Neuron (in vitro differentiated cells): ENCODE measurements around the gene ACYP2.

Experiments
- H2AFZ ChIP-seq: one replicate; pipeline ENCODE4 v1.6.1; 2013; ENCODE audit warnings: low read depth, mild to moderate bottlenecking, inconsistent platforms, low read length, moderate library complexity
- H3K27me3 ChIP-seq: one replicate; pipeline ENCODE4 v1.6.1; 2013; ENCODE audit warnings: low read length; ENCODE audit not compliant: insufficient read depth
- H3K36me3 ChIP-seq: one replicate; pipeline ENCODE4 v1.6.1; 2013; ENCODE audit warnings: low read length; ENCODE audit not compliant: insufficient read depth
- H3K4me1 ChIP-seq: one replicate; pipeline ENCODE4 v1.6.1; 2013; ENCODE audit warnings: low read length; ENCODE audit not compliant: insufficient read depth
- H3K4me3 ChIP-seq: 2 replicates; pipeline ENCODE4 v1.5.1; 2013; ENCODE audit warnings: mild to moderate bottlenecking, low read length, moderate library complexity
- H3K9me3 ChIP-seq: one replicate; pipeline ENCODE4 v1.6.1; 2013; ENCODE audit warnings: low read length

The ACYP2 gene

GRCh38 chr2:54133056-54133455, 17.6 kb downstream of the ACYP2 start:
- Histone ChIP-seq H3K9me3 (no peaks in the 10 kb centered on the region), H3K4me3 (no peak overlapping the region), H3K27me3 (no peaks in the 10 kb centered on the region), H3K36me3 (no peaks in the 10 kb centered on the region), H2AFZ (no peak overlapping the region), H3K4me1 (no peaks in the 10 kb centered on the region)

GRCh38 chr2:54139210-54139609, 23.8 kb downstream of the ACYP2 start:
- Histone ChIP-seq H3K4me1 (no peaks in the 10 kb centered on the region), H3K4me3 (no peak overlapping the region), H2AFZ (no peak overlapping the region), H3K9me3 (no peaks in the 10 kb centered on the region), H3K27me3 (no peaks in the 10 kb centered on the region), H3K36me3 (no peaks in the 10 kb centered on the region)

GRCh38 chr2:54143780-54144179, 28.4 kb downstream of the ACYP2 start:
- Histone ChIP-seq H2AFZ (no peak overlapping the region), H3K9me3 (no peaks in the 10 kb centered on the region)

GRCh38 chr2:54148391-54148790, 33.0 kb downstream of the ACYP2 start:
- Histone ChIP-seq H3K4me1 (no peaks in the 10 kb centered on the region), H3K9me3 (no peaks in the 10 kb centered on the region), H3K36me3 (no peaks in the 10 kb centered on the region), H3K4me3 (no peak overlapping the region), H2AFZ (no peak overlapping the region), H3K27me3 (no peaks in the 10 kb centered on the region)

More at GRCh38 chr2:54143780-54144179, 28.4 kb downstream of the ACYP2 start:
- Histone ChIP-seq H3K36me3 (no peaks in the 10 kb centered on the region), H3K27me3 (no peaks in the 10 kb centered on the region), H3K4me3 (no peak overlapping the region), H3K4me1 (no peaks in the 10 kb centered on the region)

GRCh38 chr2:54149638-54150441, 34.4 kb downstream of the ACYP2 start:
- Histone ChIP-seq H2AFZ (no peak overlapping the region), H3K9me3 (no peaks in the 10 kb centered on the region), H3K4me3 (no peak overlapping the region), H3K4me1 (no peaks in the 10 kb centered on the region), H3K27me3 (no peaks in the 10 kb centered on the region), H3K36me3 (no peaks in the 10 kb centered on the region)

- H2AFZ ChIP-seq: no peak overlapping the region
- H3K4me3 ChIP-seq: no peak overlapping the region
- H3K27me3 ChIP-seq: no peaks in the 10 kb centered on the region
- peaks cover 3% of the 10 kb centered on the region for H3K9me3 ChIP-seq
- H3K4me1 ChIP-seq: peaks cover 6% of the 10 kb centered on the region
- no peaks in the 10 kb centered on the region for H3K36me3 ChIP-seq
These were observed 42.9 kb downstream of the ACYP2 start for GRCh38 chr2:54158311-54158710.

GRCh38 chr2:54161660-54162424, 46.4 kb downstream of the ACYP2 start:
- no peaks in the 10 kb centered on the region for H3K36me3 ChIP-seq
- no peak overlapping the region for H3K4me3 ChIP-seq
- no peaks in the 10 kb centered on the region for H3K9me3 ChIP-seq
- H3K4me1 ChIP-seq: peaks cover 6% of the 10 kb centered on the region
- no peak overlapping the region for H2AFZ ChIP-seq
- no peaks in the 10 kb centered on the region for H3K27me3 ChIP-seq

- Histone ChIP-seq H3K36me3 (no peaks in the 10 kb centered on the region), H3K4me3 (no peak overlapping the region), H2AFZ (no peak overlapping the region)
These were observed 48.7 kb downstream of the ACYP2 start for GRCh38 chr2:54164106-54164505.

GRCh38 chr2:54166121-54166773, 50.8 kb downstream of the ACYP2 start:
- H3K4me1 ChIP-seq: peaks cover 6% of the 10 kb centered on the region
- no peaks in the 10 kb centered on the region for H3K27me3 ChIP-seq
- no peaks in the 10 kb centered on the region for H3K9me3 ChIP-seq
- H3K36me3 ChIP-seq: no peaks in the 10 kb centered on the region
- no peak overlapping the region for H2AFZ ChIP-seq
- H3K4me3 ChIP-seq: no peak overlapping the region

More at GRCh38 chr2:54164106-54164505, 48.7 kb downstream of the ACYP2 start:
- Histone ChIP-seq H3K9me3 (no peaks in the 10 kb centered on the region), H3K27me3 (no peaks in the 10 kb centered on the region), H3K4me1 (peaks cover 6% of the 10 kb centered on the region)

GRCh38 chr2:54176577-54176976, 61.2 kb downstream of the ACYP2 start:
- Histone ChIP-seq H2AFZ (no peak overlapping the region), H3K4me3 (no peak overlapping the region), H3K27me3 (no peaks in the 10 kb centered on the region), H3K9me3 (no peaks in the 10 kb centered on the region), H3K36me3 (no peaks in the 10 kb centered on the region), H3K4me1 (no peaks in the 10 kb centered on the region)

GRCh38 chr2:54183281-54183680, 67.9 kb downstream of the ACYP2 start:
- H2AFZ ChIP-seq: no peak overlapping the region
- no peaks in the 10 kb centered on the region for H3K36me3 ChIP-seq
- H3K4me1 ChIP-seq: no peaks in the 10 kb centered on the region
- H3K9me3 ChIP-seq: peaks cover 2% of the 10 kb centered on the region
- no peak overlapping the region for H3K4me3 ChIP-seq
- H3K27me3 ChIP-seq: no peaks in the 10 kb centered on the region

- no peak overlapping the region for H3K4me3 ChIP-seq
- no peak overlapping the region for H2AFZ ChIP-seq
- H3K27me3 ChIP-seq: no peaks in the 10 kb centered on the region
- peaks cover 2% of the 10 kb centered on the region for H3K9me3 ChIP-seq
- no peaks in the 10 kb centered on the region for H3K4me1 ChIP-seq
- H3K36me3 ChIP-seq: no peaks in the 10 kb centered on the region
These were observed 68.6 kb downstream of the ACYP2 start for GRCh38 chr2:54183972-54184371.

- Histone ChIP-seq H3K27me3 (no peaks in the 10 kb centered on the region), H3K4me1 (no peaks in the 10 kb centered on the region), H3K9me3 (peaks cover 2% of the 10 kb centered on the region), H3K4me3 (no peak overlapping the region), H3K36me3 (no peaks in the 10 kb centered on the region), H2AFZ (no peak overlapping the region)
These were observed 69.7 kb downstream of the ACYP2 start for GRCh38 chr2:54185105-54185504.
